Endothelial cell of umbilical vein (primary cell): ENCODE data around the gene IFT57. TPM values are rescaled to one million over a fixed set of nuclear protein-coding genes. Genes with fewer than 3 reads are reported as not detected.
A peak's percentile ranks its signal among the peaks of the same experiment; 100 is the strongest.

ENCODE experiments used
- BruUV-seq: library from RNA; stranded (reverse); fragments of 400-500 nt; replicated peaks from 2 replicates; lab custom pipeline; 2021; lab: Mats Ljungman, UMichigan
- CTCF ChIA-PET: fragments of 300-600, 350-600 bp; sonication (Branson Sonifier 250); formaldehyde crosslinking; loops from one replicate; lab custom pipeline; 2021; ENCODE audit warnings: antibody characterized with exemption, inconsistent platforms; lab: Charles Lee
- POLR2A ChIA-PET: fragments of 300-600, 350-600 bp; sonication (Branson Sonifier 250); formaldehyde crosslinking; loops from one replicate; lab custom pipeline; 2021; ENCODE audit warnings: antibody characterized with exemption, inconsistent platforms; lab: Charles Lee
- DNase-seq: peaks from one replicate; pipeline ENCODE4 v3.0.0-alpha.2; 2011; ENCODE audit warnings: low read depth, low spot score
- FAIRE-seq: peaks from 2 replicates; lab custom pipeline; 2011; peaks lifted over from hg19 to GRCh38; lab: Jason Lieb, UNC
- H2AFZ ChIP-seq: 2 replicates; pipeline ENCODE4 v1.6.0; 2012; ENCODE audit warnings: low read depth, low read length, control low read depth, inconsistent platforms
- H3K27ac ChIP-seq: 2 replicates; pipeline ENCODE4 v1.5.1; 2011; ENCODE audit warnings: low read depth, mild to moderate bottlenecking, control low read depth, low read length, moderate library complexity; ENCODE audit not compliant: insufficient read depth
- H3K27me3 ChIP-seq, 2 experiments: 2 replicates each; pipeline versions ENCODE4 v1.6.0 to v1.6.1; 2011; ENCODE audit warnings: low read length in 2 of 2, mixed read lengths in 1 of 2; ENCODE audit not compliant: control insufficient read depth in 2 of 2, insufficient read depth in 2 of 2
- H3K36me3 ChIP-seq, 2 experiments: 2 replicates in 1 of 2; 3 replicates in 1 of 2; pipeline ENCODE4 v1.5.1; 2011; ENCODE audit warnings: low read length in 2 of 2, mild to moderate bottlenecking in 1 of 2, moderate library complexity in 1 of 2; ENCODE audit not compliant: control insufficient read depth in 2 of 2, insufficient read depth in 2 of 2; ENCODE audit errors: extremely low read depth in 1 of 2
- H3K4me1 ChIP-seq: 3 replicates; pipeline ENCODE4 v1.5.1; 2011; ENCODE audit warnings: mild to moderate bottlenecking, low read length; ENCODE audit not compliant: control insufficient read depth, insufficient read depth; ENCODE audit errors: extremely low read depth
- H3K4me2 ChIP-seq: 2 replicates; pipeline ENCODE4 v1.6.1; 2011; ENCODE audit warnings: low read length, control low read depth, mixed read lengths; ENCODE audit not compliant: insufficient read depth
- H3K4me3 ChIP-seq, 3 experiments: fragments of 200-600 bp in 1 of 3; sonication (generic), shearing (Covaris generic) in 1 of 3; replicated peaks in 1 of 3; 2 replicates each; pipeline ENCODE4 v1.5.1; 2011 to 2016; ENCODE audit warnings: control low read depth in 3 of 3, low read length in 3 of 3, mild to moderate bottlenecking in 2 of 3, inconsistent platforms in 1 of 3, low read depth in 1 of 3, moderate library complexity in 1 of 3; ENCODE audit not compliant: insufficient read depth in 1 of 3
- H3K79me2 ChIP-seq: 2 replicates; pipeline ENCODE4 v1.6.0; 2012; ENCODE audit warnings: low read length, inconsistent platforms; ENCODE audit not compliant: control insufficient read depth, insufficient read depth
- H3K9ac ChIP-seq: replicated peaks from 2 replicates; pipeline ENCODE3; 2011; ENCODE audit warnings: low read length, control low read depth; ENCODE audit not compliant: insufficient read depth; ENCODE audit errors: extremely low read depth
- H3K9me1 ChIP-seq: replicated peaks from 3 replicates; pipeline ENCODE4 v1.6.0; 2011; ENCODE audit warnings: mild to moderate bottlenecking, low read length; ENCODE audit not compliant: control insufficient read depth, insufficient read depth; ENCODE audit errors: extremely low read depth
- H3K9me3 ChIP-seq: replicated peaks from 2 replicates; pipeline ENCODE4 v1.5.1; 2012; ENCODE audit warnings: low read length, inconsistent platforms; ENCODE audit not compliant: control insufficient read depth, insufficient read depth
- H4K20me1 ChIP-seq: replicated peaks from 2 replicates; pipeline ENCODE3; 2011; ENCODE audit warnings: mild to moderate bottlenecking, low read length; ENCODE audit not compliant: control insufficient read depth, insufficient read depth; ENCODE audit errors: extremely low read depth
- EZH2 ChIP-seq: IDR thresholded peaks from 2 replicates; pipeline ENCODE4 v1.6.1; 2012; ENCODE audit warnings: borderline replicate concordance, low read depth, mild to moderate bottlenecking, moderate library complexity, low read length, inconsistent platforms; ENCODE audit not compliant: severe bottlenecking
- FOS ChIP-seq: IDR thresholded peaks from 2 replicates; pipeline ENCODE4 v1.6.1; 2011; ENCODE audit warnings: mild to moderate bottlenecking, low read length, moderate library complexity, borderline replicate concordance; ENCODE audit not compliant: insufficient read depth
- GATA2 ChIP-seq: IDR thresholded peaks from 2 replicates; pipeline ENCODE4 v1.7.0; 2011; ENCODE audit warnings: low read depth, mild to moderate bottlenecking, moderate library complexity, mixed read lengths, low read length; ENCODE audit not compliant: insufficient read length, insufficient read depth
- JUN ChIP-seq: IDR thresholded peaks from 2 replicates; pipeline ENCODE4 v1.6.1; 2011; ENCODE audit warnings: borderline replicate concordance, low read depth; ENCODE audit not compliant: insufficient read length, insufficient read depth
- MYC ChIP-seq: IDR thresholded peaks from one replicate; pipeline ENCODE4 v1.6.1; 2011; ENCODE audit warnings: mild to moderate bottlenecking, low read depth, low read length
- POLR2A ChIP-seq: IDR thresholded peaks from 2 replicates; pipeline ENCODE4 v1.6.1; 2012; ENCODE audit warnings: low read depth, mild to moderate bottlenecking, control low read depth, low read length
- POLR2AphosphoS5 ChIP-seq: IDR thresholded peaks from 2 replicates; pipeline ENCODE4 v1.6.1; 2012; ENCODE audit warnings: low read depth, mild to moderate bottlenecking, control low read depth, low read length, moderate library complexity; ENCODE audit not compliant: insufficient read depth
- dilution Hi-C: fragments of 300-500 bp; cut with MboI; formaldehyde crosslinking; loops from one replicate; pipeline ENCODE4 v1.15.0; 2019; ENCODE audit warnings: low sequenced_read_pairs; ENCODE audit not compliant: extremely low pct_ligation_motif_present
- intact Hi-C: fragments of 100-400 bp; cut with micrococcal nuclease; formaldehyde crosslinking; loops from one replicate; pipeline ENCODE4 v1.10.0; 2022
- polyA plus RNA-seq, 4 experiments: library from polyadenylated mRNA; depleted of rRNA in 3 of 4; stranded (reverse) in 3 of 4; unstranded in 1 of 4; fragments of >200 nt; gene quantifications; 2 replicates each; pipeline versions ENCODE4 v1.2.1 to v1.2.3, GENCODE V29; 2011 to 2012; ENCODE audit warnings: missing spikeins in 1 of 4
- total RNA-seq: library from RNA; stranded (reverse); gene quantifications from 2 replicates; pipeline ENCODE4 v1.2.3, GENCODE V29; 2021
- TF ChIP-seq, protein P1 (sequence below), 2 donors: IDR thresholded peaks; 1 replicate in 1 of 2; 2 replicates in 1 of 2; pipeline ENCODE4 v1.5.1; 2011; ENCODE audit warnings: low read length in 2 of 2, mild to moderate bottlenecking in 2 of 2, moderate library complexity in 2 of 2, control low read depth in 1 of 2, inconsistent platforms in 1 of 2, low read depth in 1 of 2; ENCODE audit not compliant: insufficient read depth in 1 of 2; ENCODE audit errors: extremely low read depth in 1 of 2
- TF ChIP-seq, protein P2 (sequence below): IDR thresholded peaks from 2 replicates; pipeline ENCODE4 v1.6.1; 2011; ENCODE audit not compliant: insufficient read depth, insufficient read length

Gene IFT57
- total and polyA plus RNA-seq, 2 donors (not counting 3 experiments of a cell fraction or from before 2014, with no cell fraction given): 15.2 to 25.1 TPM

DNA sequence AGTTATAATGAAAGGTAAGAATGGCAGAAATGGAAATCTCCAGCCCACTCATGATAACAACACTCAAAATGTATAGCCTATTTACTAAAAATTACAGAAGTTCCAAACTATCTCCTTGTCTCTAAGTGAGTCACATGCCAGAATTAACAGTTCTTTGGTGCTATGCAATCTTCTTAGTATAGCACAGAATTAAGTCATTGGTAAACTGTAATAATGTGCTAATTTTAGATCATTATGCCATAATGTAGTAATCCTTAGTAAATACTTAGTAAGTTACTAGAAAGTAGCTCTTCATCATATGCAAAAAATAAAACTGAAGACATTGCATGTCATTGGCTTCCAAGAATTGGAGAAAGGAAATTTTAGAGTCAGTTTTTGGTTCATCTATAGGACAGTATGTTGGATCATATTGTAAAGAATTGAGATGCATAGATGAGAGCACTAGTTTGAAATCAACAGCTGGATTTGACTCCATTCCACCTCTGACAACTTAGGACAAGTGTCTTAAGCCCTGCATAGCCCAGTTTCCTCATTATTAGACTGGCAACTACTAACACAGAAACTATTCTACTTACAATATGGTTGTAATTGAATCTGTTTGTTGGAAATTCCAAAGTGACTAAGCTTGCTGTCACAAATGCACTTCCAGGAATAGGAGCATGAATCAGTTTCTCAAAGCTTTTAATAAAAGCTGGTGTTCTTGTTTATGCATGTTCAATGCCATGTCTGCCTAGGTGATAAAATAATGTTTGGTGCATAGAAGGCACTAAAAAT is 91.3 kb downstream of the IFT57 start:
- no peak overlapping the region for H2AFZ ChIP-seq
- H3K9me1 ChIP-seq: no peaks in the 10 kb centered on the region
- intact Hi-C loops (no loop called here), dilution Hi-C loops (no loop called here)
- no peak overlapping the region for H3K4me3 ChIP-seq
- CTCF ChIA-PET: interaction anchor here (0.7 to 1.3 kb wide), 6 partner anchors 9 to 347 kb away, joined by 3 to 8 read pairs (median 3); no protein-coding TSS in a partner anchor
- peak overlapping the region; percentile 59 for H3K27ac ChIP-seq
- H3K9me3 ChIP-seq: no peaks in the 10 kb centered on the region
- no peaks in the 10 kb centered on the region for H3K79me2 ChIP-seq
- H3K4me2 ChIP-seq: peak overlapping the region; percentile 19
- BruUV-seq: no TSS peak
- H4K20me1 ChIP-seq: no peaks in the 10 kb centered on the region
- TF ChIP-seq JUN: peak; percentile 41
- peak; percentile 89 for TF ChIP-seq FOS
- TF ChIP-seq POLR2A: no peak
- POLR2A ChIA-PET: no interaction called here
- H3K27me3 ChIP-seq: no peaks in the 10 kb centered on the region
- no peaks in the 10 kb centered on the region for H3K36me3 ChIP-seq
- FAIRE-seq (peak; percentile 64), DNase-seq (peak; percentile 62)
- H3K9ac ChIP-seq: no peak overlapping the region
- peaks cover 35% of the 10 kb centered on the region for H3K4me1 ChIP-seq

DNA sequence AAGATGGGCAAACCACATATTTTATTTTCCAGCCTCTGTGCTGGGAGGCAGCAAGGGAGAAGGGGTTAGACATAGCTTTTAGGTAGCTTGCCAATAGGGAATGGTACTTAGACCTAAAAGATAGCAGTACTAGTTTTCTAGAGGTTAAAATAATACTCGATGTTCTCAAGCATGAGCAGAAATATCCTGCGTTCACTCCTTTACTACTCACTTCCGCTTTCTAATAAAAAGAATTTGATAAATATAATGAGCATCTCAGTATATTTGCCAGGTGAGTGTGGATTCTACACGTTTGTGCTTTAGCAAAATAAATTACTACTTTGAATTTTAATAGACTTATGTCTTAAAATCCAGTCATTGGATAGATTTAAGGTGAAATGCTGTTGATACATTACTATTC is 92.0 kb downstream of the IFT57 start:
- POLR2A ChIA-PET: no interaction called here
- no peaks in the 10 kb centered on the region for H3K9me3 ChIP-seq
- DNase-seq: no peak
- H3K9ac ChIP-seq: no peak overlapping the region
- FAIRE-seq: no peak
- no TSS peak for BruUV-seq
- H3K27me3 ChIP-seq: no peaks in the 10 kb centered on the region
- dilution Hi-C loops: no loop called here
- H2AFZ ChIP-seq: no peak overlapping the region
- H3K79me2 ChIP-seq: no peaks in the 10 kb centered on the region
- H4K20me1 ChIP-seq: no peaks in the 10 kb centered on the region
- peaks cover 39% of the 10 kb centered on the region for H3K4me1 ChIP-seq
- no peaks in the 10 kb centered on the region for H3K36me3 ChIP-seq
- no peak for TF ChIP-seq GATA2
- TF ChIP-seq POLR2A: no peak
- no peak for TF ChIP-seq JUN
- TF ChIP-seq EZH2: no peak
- no peak for TF ChIP-seq FOS
- TF ChIP-seq, protein P1, sequence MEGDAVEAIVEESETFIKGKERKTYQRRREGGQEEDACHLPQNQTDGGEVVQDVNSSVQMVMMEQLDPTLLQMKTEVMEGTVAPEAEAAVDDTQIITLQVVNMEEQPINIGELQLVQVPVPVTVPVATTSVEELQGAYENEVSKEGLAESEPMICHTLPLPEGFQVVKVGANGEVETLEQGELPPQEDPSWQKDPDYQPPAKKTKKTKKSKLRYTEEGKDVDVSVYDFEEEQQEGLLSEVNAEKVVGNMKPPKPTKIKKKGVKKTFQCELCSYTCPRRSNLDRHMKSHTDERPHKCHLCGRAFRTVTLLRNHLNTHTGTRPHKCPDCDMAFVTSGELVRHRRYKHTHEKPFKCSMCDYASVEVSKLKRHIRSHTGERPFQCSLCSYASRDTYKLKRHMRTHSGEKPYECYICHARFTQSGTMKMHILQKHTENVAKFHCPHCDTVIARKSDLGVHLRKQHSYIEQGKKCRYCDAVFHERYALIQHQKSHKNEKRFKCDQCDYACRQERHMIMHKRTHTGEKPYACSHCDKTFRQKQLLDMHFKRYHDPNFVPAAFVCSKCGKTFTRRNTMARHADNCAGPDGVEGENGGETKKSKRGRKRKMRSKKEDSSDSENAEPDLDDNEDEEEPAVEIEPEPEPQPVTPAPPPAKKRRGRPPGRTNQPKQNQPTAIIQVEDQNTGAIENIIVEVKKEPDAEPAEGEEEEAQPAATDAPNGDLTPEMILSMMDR (IDR thresholded peaks at IDR 0.05; ENCODE audit: extremely low read depth in 1 of 2, insufficient read depth in 1 of 2, low read depth in 1 of 2, low read length in 2 of 2): no peak
- no peak for TF ChIP-seq POLR2AphosphoS5
- TF ChIP-seq, protein P2, sequence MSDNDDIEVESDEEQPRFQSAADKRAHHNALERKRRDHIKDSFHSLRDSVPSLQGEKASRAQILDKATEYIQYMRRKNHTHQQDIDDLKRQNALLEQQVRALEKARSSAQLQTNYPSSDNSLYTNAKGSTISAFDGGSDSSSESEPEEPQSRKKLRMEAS: no peak
- TF ChIP-seq MYC: no peak
- H3K4me2 ChIP-seq: no peak overlapping the region
- H3K9me1 ChIP-seq: no peaks in the 10 kb centered on the region
- no peak overlapping the region for H3K27ac ChIP-seq
- CTCF ChIA-PET: no interaction called here
- intact Hi-C loops: no loop called here
- no peak overlapping the region for H3K4me3 ChIP-seq
